GM21381 (cell line): ENCODE measurements around the gene MAGI1.

Experiments
- ATAC-seq: cut with Tn5 transposase; IDR thresholded peaks from one replicate; pipeline ENCODE4 v1.9.1; 2021; ENCODE audit warnings: mild to moderate bottlenecking, moderate library complexity; ENCODE audit not compliant: unreplicated experiment

Gene MAGI1

DNA sequence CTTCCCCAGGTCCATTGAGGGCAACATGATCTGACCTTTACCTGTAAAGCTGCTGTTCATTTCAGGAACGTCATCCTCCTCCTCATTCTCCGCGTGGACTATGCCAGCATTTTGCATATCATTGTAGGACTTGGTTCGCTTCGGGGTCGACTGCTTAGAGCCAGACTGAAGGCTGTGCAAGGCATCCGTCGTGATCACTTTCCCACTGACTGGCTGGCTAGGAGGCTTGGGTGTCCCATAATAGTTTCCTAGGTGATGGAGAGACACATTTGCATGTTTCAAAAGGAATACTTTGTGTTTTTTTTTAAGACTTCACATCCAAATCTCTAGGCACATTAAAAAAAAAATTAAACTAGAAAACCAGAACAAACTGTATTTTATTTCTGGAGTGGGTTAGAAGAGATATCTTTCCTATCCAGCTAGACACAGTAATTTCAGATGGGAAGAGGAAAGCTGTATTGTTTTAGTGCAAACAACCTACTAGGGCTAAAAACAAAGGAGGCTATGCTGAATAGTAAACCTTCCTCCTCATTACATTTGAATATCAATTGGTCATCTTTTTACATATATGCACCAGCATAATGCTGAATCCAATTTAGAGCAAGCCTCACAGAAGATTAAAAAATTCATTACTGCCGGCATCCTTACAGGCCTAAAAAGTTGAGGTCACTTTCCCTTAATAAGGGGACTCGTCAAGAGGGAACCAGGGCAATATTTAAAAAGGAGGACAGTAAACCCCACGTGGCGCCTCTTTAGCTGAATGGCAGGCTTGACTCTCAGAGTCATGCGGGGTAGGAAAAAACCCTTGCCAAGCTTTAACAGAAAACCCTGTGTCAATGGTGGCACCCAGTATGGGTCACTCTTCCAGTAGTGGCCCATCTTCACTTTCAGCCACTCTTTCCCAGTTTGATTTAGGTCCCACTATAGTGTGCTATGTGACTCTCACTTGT lies 559.9 kb downstream of the MAGI1 start:
- ATAC-seq, result no peak

- no peak for ATAC-seq
Observed at GRCh38 chr3:65473736-65474135, 565.0 kb downstream of the MAGI1 start.

DNA sequence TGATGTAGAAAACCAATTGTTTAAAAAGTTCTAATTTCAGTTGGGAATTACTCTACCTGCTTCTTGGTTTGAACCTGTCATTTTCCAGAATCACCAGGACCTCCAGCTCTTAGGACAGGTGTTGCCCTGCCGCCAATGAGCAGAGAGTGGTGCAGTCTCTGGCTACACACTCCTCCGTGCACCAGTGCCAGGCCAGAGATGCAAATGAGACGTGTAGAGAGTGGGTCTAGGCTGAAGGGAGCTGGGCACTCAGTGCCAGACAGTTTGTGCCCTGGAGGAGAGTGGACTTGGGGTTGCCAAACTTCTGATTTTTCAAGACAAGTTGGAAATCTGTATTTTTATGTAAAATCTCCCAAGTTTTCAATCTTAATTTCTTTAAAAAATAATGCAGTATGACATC lies 566.2 kb downstream of the MAGI1 start:
- no peak for ATAC-seq

- no peak for ATAC-seq
Observed at GRCh38 chr3:65466300-65466988, 572.3 kb downstream of the MAGI1 start.

- no peak for ATAC-seq
Observed at GRCh38 chr3:65449841-65450428, 588.8 kb downstream of the MAGI1 start.

GRCh38 chr3:65448120-65448519 lies 590.6 kb downstream of the MAGI1 start:
- no peak for ATAC-seq

- no peak for ATAC-seq
Observed at GRCh38 chr3:65445573-65446169, 593.0 kb downstream of the MAGI1 start.

DNA sequence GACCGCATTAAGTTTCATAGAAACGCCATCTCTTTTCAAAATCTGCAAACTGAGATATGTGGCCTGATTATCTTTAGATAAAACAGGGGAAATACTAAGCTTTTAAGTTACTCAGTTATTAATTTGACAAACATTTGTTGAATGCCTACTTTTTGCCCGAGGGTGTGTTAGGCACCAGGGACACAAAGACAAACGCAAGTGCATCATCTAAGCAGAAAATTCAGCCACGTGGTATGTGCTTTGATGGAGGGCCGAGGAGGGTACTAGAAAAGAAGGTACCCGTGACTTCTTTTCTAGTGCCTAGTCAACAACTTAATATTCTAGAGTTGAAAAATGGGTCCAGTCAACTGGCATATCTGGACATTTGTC lies 594.3 kb downstream of the MAGI1 start:
- ATAC-seq, result no peak

DNA sequence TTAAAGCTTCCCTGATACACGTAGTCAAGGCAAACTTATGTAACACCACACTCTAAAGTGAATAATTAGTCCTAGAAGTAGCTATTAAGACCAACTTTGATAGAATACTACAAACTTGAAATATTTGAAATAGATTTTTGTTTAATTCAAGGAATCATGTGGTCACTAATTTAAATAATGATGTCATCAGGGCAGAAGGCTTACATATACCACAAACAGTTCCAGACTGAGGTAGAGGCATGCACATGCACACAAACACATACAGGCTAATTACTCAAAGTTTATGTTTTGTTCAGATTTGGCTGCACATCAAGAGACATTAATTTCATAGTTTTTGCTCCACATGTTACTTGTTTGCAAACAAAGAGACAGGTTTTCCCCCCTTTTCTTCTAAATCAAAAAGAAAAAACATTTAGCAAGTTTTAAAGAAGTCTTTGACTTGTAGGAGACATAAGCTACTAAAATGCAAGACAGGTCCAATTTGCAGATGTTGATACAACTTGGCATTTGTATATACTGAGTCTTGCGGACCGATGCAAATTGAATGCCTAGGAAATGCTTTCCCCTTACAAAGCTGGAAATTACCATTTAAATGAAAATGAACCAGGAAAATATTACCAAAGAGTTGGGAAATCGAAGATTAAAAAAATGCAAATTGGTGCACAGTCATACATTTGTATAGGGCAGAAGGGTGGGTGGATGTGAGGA lies 594.8 kb downstream of the MAGI1 start:
- no peak for ATAC-seq

- ATAC-seq, result no peak
Observed at GRCh38 chr3:65439641-65440284, 599.0 kb downstream of the MAGI1 start.

- no peak for ATAC-seq
Observed at GRCh38 chr3:65438612-65439011, 600.1 kb downstream of the MAGI1 start.

DNA sequence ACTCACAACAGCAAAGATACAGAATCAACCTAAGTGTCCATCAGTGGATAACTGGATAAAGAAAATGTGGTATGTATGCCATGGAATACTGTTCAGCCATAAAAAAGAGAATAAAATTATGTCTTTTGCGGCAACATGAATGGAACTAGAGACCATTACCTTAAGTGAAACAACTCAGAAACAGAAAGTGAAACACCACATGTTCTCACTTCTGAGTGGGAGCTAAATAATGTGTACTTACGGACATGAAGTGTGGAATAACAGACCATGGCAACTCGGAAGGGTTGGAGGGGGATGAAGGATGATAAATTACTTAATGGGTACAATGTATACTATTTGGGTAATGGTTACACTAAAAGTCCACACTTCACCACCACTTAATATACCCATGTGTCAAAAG lies 600.6 kb downstream of the MAGI1 start:
- ATAC-seq, result no peak

GRCh38 chr3:65436580-65436979 lies 602.1 kb downstream of the MAGI1 start:
- no peak for ATAC-seq

DNA sequence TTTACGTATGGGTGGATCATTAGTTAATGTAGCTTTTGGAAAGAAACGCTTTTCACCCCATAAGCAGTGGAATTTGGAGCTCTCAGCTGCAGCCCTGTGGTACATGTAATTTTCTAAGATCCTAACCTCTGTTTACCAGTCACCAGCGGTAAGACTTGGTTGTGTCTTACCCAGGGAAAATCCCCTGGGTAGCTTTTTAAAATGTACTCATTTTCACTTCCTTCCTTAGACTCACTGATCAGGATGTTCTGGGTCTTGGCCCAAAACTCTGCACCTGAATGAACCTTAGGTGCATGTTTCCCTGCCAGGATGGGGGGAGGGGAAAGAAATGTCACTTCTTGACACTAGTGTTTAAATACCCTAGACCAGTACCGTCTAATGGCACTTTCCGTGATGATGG lies 605.2 kb downstream of the MAGI1 start:
- ATAC-seq, result no peak

DNA sequence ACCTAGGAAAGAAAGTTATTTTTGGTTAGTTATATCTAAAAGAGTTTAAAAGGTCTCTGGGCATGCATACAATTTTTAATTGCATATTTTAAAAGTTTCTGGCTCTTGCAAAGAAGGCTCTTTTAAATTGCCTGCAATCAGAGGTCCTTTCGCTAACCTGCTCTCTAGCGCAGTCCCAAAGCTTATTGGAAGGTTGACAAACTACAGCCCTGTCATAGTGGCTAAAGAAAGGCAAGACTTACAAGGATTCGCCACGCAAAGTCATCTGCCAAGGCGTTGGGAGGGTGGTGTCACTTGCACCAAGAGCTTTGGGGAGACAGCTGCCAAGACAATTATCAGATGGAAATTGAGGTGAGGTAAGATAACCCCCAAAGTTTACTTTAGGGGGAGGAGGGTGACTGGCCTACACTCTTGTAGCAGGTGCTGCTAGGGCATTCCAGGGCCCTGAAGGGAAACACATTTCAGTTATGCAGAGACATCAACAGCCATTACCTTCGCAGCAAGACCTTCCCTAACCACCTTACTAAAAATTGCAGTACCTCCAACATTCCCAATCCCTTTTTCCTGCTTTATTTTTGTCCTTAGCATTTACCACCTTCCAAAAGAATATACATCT lies 606.2 kb downstream of the MAGI1 start:
- ATAC-seq, result no peak

DNA sequence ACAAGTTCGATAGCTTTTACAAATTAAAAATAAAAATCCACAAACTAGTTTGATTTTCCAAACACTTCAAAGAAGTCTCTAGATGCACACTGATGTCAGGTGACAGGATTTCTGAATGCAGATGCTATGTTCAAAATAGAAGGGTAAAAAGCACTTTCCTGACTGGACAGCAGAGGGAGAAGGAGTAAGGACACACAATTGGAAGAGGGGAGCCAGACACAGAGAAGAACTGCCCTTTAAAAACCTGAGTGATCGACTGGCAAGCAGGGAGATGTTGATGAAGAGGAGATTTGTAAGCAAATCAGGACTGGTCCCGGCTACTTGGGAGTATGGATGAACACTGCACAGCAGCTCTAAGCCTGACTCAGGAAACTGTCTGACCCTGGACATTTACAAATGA lies 612.8 kb downstream of the MAGI1 start:
- no peak for ATAC-seq

GRCh38 chr3:65422154-65422553 lies 616.6 kb downstream of the MAGI1 start:
- ATAC-seq, result no peak

- no peak for ATAC-seq
Observed at GRCh38 chr3:65419233-65419632, 619.5 kb downstream of the MAGI1 start.

GRCh38 chr3:65413891-65414290 lies 624.8 kb downstream of the MAGI1 start:
- ATAC-seq, result no peak

GRCh38 chr3:65412588-65412987 lies 626.1 kb downstream of the MAGI1 start:
- no peak for ATAC-seq
